Mesendoderm (in vitro differentiated cells): ENCODE data around the gene FBXO36.
"Not testable (repeated sequence)": the region's sequence is repeated elsewhere in the genome, so short reads cannot be mapped to it uniquely, and the experiment has no call there.

ENCODE experiments used
- DNase-seq: peaks from one replicate; pipeline ENCODE4 v3.0.0; 2013
- H2AK5ac ChIP-seq: 2 replicates; pipeline ENCODE4 v1.6.1; 2013; ENCODE audit warnings: low read length, inconsistent platforms
- H2BK120ac ChIP-seq: 2 replicates; pipeline ENCODE4 v1.6.1; 2013; ENCODE audit warnings: low read depth, mild to moderate bottlenecking, low read length, moderate library complexity, mixed read lengths
- H2BK15ac ChIP-seq: replicated peaks from 2 replicates; pipeline ENCODE4 v1.6.1; 2013; ENCODE audit warnings: low read depth, mild to moderate bottlenecking, moderate library complexity
- H2BK5ac ChIP-seq: 2 replicates; pipeline ENCODE4 v1.6.1; 2013; ENCODE audit warnings: low read length, inconsistent platforms
- H3K18ac ChIP-seq: 2 replicates; pipeline ENCODE4 v1.6.1; 2013; ENCODE audit warnings: mild to moderate bottlenecking, low read length, mixed read lengths
- H3K23ac ChIP-seq: one replicate; pipeline ENCODE4 v1.6.1; 2013; ENCODE audit warnings: low read length
- H3K27ac ChIP-seq: 2 replicates; pipeline ENCODE4 v1.5.1; 2013; ENCODE audit warnings: low read depth, mild to moderate bottlenecking, inconsistent platforms, low read length, moderate library complexity
- H3K27me3 ChIP-seq: 2 replicates; pipeline ENCODE4 v1.6.1; 2013; ENCODE audit warnings: low read length, control low read depth, mild to moderate bottlenecking, inconsistent platforms; ENCODE audit not compliant: insufficient read depth, poor library complexity
- H3K36me3 ChIP-seq: 2 replicates; pipeline ENCODE4 v1.6.1; 2013; ENCODE audit warnings: low read length, inconsistent platforms; ENCODE audit not compliant: control insufficient read depth, insufficient read depth
- H3K4ac ChIP-seq: one replicate; pipeline ENCODE4 v1.6.1; 2013; ENCODE audit warnings: low read depth, mild to moderate bottlenecking, low read length, moderate library complexity
- H3K4me1 ChIP-seq: 2 replicates; pipeline ENCODE4 v1.6.1; 2013; ENCODE audit warnings: low read depth, low read length, inconsistent platforms; ENCODE audit not compliant: control insufficient read depth
- H3K4me2 ChIP-seq: 2 replicates; pipeline ENCODE4 v1.6.1; 2013; ENCODE audit warnings: low read length
- H3K4me3 ChIP-seq: 2 replicates; pipeline ENCODE4 v1.5.1; 2013; ENCODE audit warnings: mild to moderate bottlenecking, low read length
- H3K56ac ChIP-seq: one replicate; pipeline ENCODE4 v1.6.1; 2013; ENCODE audit warnings: low read length
- H3K79me1 ChIP-seq: 2 replicates; pipeline ENCODE4 v1.6.1; 2013; ENCODE audit warnings: low read length, inconsistent platforms
- H3K79me2 ChIP-seq: 2 replicates; pipeline ENCODE4 v1.6.1; 2013; ENCODE audit warnings: mild to moderate bottlenecking, low read length; ENCODE audit not compliant: control insufficient read depth, insufficient read depth
- H3K9ac ChIP-seq: 2 replicates; pipeline ENCODE4 v1.6.1; 2013; ENCODE audit warnings: low read length, inconsistent platforms
- H4K5ac ChIP-seq: one replicate; pipeline ENCODE4 v1.6.1; 2013; ENCODE audit warnings: low read length
- H4K8ac ChIP-seq: one replicate; pipeline ENCODE4 v1.6.1; 2013; ENCODE audit warnings: low read depth, mild to moderate bottlenecking, control low read depth, low read length, moderate library complexity
- WGBS: extraction: QIAGEN DNeasy Blood & Tissue Kit; methylation state at CpG from one replicate; pipeline ENCODE4 v1.1.7; 2013; ENCODE audit warnings: low lambda C conversion rate, missing lambda C conversion rate; ENCODE audit not compliant: insufficient coverage; ENCODE audit errors: extremely low coverage; 5-methylcytosine and 5-hydroxymethylcytosine counted together

Gene FBXO36

DNA sequence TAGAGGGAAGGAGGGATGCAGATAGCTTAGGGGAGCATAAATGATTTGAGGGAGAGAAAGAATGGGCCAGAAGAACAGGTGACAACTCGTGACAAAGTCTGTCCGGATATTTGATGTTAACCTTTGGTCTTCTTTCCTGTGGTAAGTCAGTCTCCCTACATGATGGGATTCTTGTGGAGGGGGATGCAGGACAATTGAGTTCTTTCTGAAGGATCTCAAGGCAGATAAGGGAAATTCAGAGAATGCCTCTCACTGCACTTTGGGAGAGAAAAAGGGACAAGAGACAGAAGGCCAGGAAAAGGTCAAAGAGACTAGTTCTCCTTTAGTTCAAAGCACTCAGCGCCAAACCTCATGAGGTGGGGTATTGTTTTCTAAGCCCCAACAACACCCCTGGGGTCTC lies 34.2 kb downstream of the FBXO36 start:
- WGBS = no CpG with 5 or more reads among the region's 3 CpGs
- no peaks in the 10 kb centered on the region for H3K79me2 ChIP-seq
- H3K18ac ChIP-seq = no peak overlapping the region
- no peak overlapping the region for H2AK5ac ChIP-seq
- no peak overlapping the region for H3K4me2 ChIP-seq
- H2BK5ac ChIP-seq = no peak overlapping the region
- peaks cover 4% of the 10 kb centered on the region for H3K4me1 ChIP-seq
- H3K27ac ChIP-seq = peak overlapping the region; percentile 51
- no peaks in the 10 kb centered on the region for H3K36me3 ChIP-seq
- no peaks in the 10 kb centered on the region for H3K79me1 ChIP-seq
- no peak overlapping the region for H3K23ac ChIP-seq
- H4K8ac ChIP-seq = no peak overlapping the region
- no peak overlapping the region for H3K56ac ChIP-seq
- H3K9ac ChIP-seq = no peak overlapping the region
- H2BK15ac ChIP-seq = no peak overlapping the region
- H3K4ac ChIP-seq = no peak overlapping the region
- no peak overlapping the region for H4K5ac ChIP-seq
- no peaks in the 10 kb centered on the region for H3K27me3 ChIP-seq
- H3K4me3 ChIP-seq = no peak overlapping the region
- H2BK120ac ChIP-seq = no peak overlapping the region
- peak; percentile 66 for DNase-seq

DNA sequence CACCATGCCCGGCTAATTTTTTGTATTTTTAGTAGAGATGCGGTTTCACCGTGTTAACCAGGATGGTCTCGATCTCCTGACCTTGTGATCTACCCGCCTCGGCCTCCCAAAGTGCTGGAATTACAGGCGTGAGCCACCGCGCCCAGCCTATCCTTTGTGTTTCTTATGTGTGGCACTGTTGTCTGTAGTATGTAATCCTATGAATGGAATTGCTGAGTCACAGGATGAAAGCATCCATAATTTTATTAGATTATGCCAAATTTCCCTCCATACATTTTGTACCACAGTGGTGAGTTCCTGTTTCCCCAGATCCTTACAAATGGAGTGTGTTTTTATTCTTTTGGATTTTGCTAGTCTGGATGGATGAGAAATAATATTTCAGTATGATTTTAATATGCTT lies 41.3 kb downstream of the FBXO36 start:
- H2BK120ac ChIP-seq = not testable (repeated sequence)
- no CpG with 5 or more reads among the region's 9 CpGs for WGBS

DNA sequence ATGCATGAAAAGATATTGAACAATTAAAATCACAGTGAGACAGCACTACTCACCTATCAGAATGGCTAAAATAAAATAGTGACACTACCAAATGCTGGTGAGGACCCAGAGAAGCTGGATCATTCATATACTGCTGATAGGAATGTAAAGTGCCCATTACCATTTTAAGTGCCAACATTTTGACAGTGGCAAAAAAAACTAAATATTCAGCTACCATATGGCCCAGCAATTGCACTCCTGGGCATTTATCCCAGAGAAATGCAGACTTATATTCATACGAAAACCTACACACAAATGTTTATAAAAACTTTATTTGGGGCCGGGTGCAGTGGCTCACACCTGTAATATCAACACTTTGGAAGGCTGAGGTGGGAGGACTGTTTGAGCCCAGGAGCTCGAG lies 47.6 kb downstream of the FBXO36 start:
- H2BK15ac ChIP-seq = no peak overlapping the region
- no peaks in the 10 kb centered on the region for H3K79me1 ChIP-seq
- H3K36me3 ChIP-seq = no peaks in the 10 kb centered on the region
- H3K27me3 ChIP-seq = no peaks in the 10 kb centered on the region
- no peak overlapping the region for H3K4ac ChIP-seq
- no peak overlapping the region for H3K9ac ChIP-seq
- H4K8ac ChIP-seq = no peak overlapping the region
- H3K23ac ChIP-seq = no peak overlapping the region
- no peak overlapping the region for H3K27ac ChIP-seq
- H2BK120ac ChIP-seq = no peak overlapping the region
- no peaks in the 10 kb centered on the region for H3K4me1 ChIP-seq
- peak overlapping the region; percentile 18 for H3K18ac ChIP-seq
- no peaks in the 10 kb centered on the region for H3K79me2 ChIP-seq
- WGBS = no CpG with 5 or more reads among the region's 3 CpGs
- no peak overlapping the region for H3K4me2 ChIP-seq
- H2AK5ac ChIP-seq = no peak overlapping the region
- H4K5ac ChIP-seq = no peak overlapping the region
- no peak for DNase-seq
- H2BK5ac ChIP-seq = no peak overlapping the region
- H3K56ac ChIP-seq = no peak overlapping the region
- H3K4me3 ChIP-seq = no peak overlapping the region

More for the DNA sequence above, 41.3 kb downstream of the FBXO36 start:
- H4K8ac ChIP-seq, H3K23ac ChIP-seq, H3K4ac ChIP-seq, H3K4me3 ChIP-seq, H3K79me1 ChIP-seq, H3K56ac ChIP-seq, H3K4me2 ChIP-seq, H3K79me2 ChIP-seq, H3K18ac ChIP-seq, H3K36me3 ChIP-seq, H2AK5ac ChIP-seq, H3K27ac ChIP-seq, DNase-seq, H4K5ac ChIP-seq, H2BK5ac ChIP-seq, H3K9ac ChIP-seq, H3K4me1 ChIP-seq, H2BK15ac ChIP-seq, H3K27me3 ChIP-seq: not testable (repeated sequence)

DNA sequence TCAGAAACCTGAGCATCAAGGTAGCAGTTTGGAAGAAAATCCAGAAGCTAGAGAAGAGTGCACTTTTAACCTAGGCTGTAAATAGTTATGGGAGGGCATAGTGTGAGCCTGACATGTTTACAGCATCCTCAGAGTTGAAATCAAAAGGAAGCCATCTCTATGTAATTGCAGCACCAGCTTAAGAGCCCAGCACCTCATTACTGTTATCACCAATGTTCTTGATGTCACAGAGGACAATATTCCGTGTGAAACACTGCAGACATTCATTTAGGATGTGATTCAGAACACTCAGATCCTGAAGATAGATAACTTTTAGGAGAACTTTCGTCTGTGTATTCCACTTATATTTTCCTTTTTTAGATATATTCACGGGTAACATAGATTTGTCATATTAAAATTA lies 48.1 kb downstream of the FBXO36 start:
- no peak overlapping the region for H3K4me2 ChIP-seq
- no peaks in the 10 kb centered on the region for H3K79me2 ChIP-seq
- no peak overlapping the region for H3K27ac ChIP-seq
- H3K9ac ChIP-seq = no peak overlapping the region
- no peaks in the 10 kb centered on the region for H3K36me3 ChIP-seq
- H3K27me3 ChIP-seq = no peaks in the 10 kb centered on the region
- no peak overlapping the region for H2BK120ac ChIP-seq
- no peak overlapping the region for H3K4ac ChIP-seq
- H3K4me1 ChIP-seq = no peaks in the 10 kb centered on the region
- peak; percentile 69 for DNase-seq
- H3K23ac ChIP-seq = no peak overlapping the region
- no peak overlapping the region for H4K8ac ChIP-seq
- no peak overlapping the region for H2BK15ac ChIP-seq
- H3K56ac ChIP-seq = no peak overlapping the region
- no peak overlapping the region for H2AK5ac ChIP-seq
- H2BK5ac ChIP-seq = no peak overlapping the region
- no peaks in the 10 kb centered on the region for H3K79me1 ChIP-seq
- no peak overlapping the region for H3K4me3 ChIP-seq
- no CpG with 5 or more reads among the region's 3 CpGs for WGBS
- H4K5ac ChIP-seq = no peak overlapping the region
- H3K18ac ChIP-seq = no peak overlapping the region

DNA sequence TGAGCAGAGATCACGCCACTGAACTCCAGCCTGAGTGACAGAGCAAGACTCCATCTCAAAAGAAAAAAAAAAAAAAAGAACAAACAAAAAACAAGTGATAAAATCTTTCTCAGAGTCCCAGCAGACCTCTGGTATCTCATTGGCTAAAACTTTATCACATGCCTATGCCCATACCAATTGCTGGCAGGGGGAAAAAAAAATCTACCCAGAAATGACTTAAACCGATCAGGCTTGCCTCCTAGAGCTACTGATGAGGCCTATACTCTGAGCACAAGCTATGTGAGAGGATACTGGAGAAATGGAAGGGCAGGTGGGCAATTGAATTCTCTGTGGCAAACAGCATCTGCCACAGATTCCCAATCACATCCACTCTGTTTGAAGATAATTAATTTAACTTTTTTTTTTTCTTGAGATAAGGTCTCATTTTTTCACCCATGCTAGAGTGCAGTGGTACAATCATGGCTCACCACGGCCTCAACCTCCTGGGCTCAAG lies 49.0 kb downstream of the FBXO36 start:
- Histone ChIP-seq H2BK15ac (no peak overlapping the region), H3K4ac (no peak overlapping the region), H3K4me2 (no peak overlapping the region), H3K79me1 (no peaks in the 10 kb centered on the region), H3K27ac (no peak overlapping the region), H3K56ac (no peak overlapping the region), H3K23ac (no peak overlapping the region), H2BK5ac (no peak overlapping the region), H2AK5ac (no peak overlapping the region), H4K8ac (peak overlapping the region; percentile 39), H3K79me2 (no peaks in the 10 kb centered on the region), H3K36me3 (no peaks in the 10 kb centered on the region), H3K4me1 (no peaks in the 10 kb centered on the region), H3K27me3 (no peaks in the 10 kb centered on the region), H3K4me3 (no peak overlapping the region), H3K18ac (no peak overlapping the region), H4K5ac (no peak overlapping the region), H3K9ac (no peak overlapping the region), H2BK120ac (no peak overlapping the region)
- peak; percentile 44 for DNase-seq
- WGBS = no CpG with 5 or more reads among the region's 3 CpGs

DNA sequence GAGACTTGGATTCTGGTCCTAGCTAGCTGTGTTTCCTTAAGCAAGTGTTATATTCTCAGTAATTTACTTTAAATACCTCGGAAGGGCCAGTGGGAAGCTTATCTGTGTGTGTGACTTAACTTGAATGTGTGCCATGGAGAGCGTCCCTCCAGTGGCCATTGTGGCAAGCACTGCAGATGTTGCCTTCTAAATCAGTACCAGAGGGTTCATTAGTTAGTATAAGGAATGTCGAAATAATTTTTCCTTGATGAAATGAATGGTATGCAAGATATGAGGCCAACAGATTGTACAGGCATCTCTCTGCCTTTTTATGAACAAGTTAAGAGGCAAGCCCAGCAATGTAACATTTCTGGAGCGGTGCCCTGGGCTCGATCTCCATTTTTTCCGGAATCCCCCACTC lies 52.0 kb downstream of the FBXO36 start:
- Histone ChIP-seq H3K4ac (no peak overlapping the region), H3K18ac (no peak overlapping the region), H3K4me3 (no peak overlapping the region), H3K4me2 (no peak overlapping the region), H2BK120ac (no peak overlapping the region), H3K23ac (no peak overlapping the region), H2BK15ac (no peak overlapping the region), H3K56ac (no peak overlapping the region), H3K79me1 (no peaks in the 10 kb centered on the region), H4K8ac (no peak overlapping the region), H2BK5ac (no peak overlapping the region), H3K27me3 (no peaks in the 10 kb centered on the region), H3K27ac (no peak overlapping the region), H3K9ac (no peak overlapping the region), H3K36me3 (no peaks in the 10 kb centered on the region), H3K4me1 (no peaks in the 10 kb centered on the region), H2AK5ac (no peak overlapping the region), H4K5ac (no peak overlapping the region), H3K79me2 (no peaks in the 10 kb centered on the region)
- peak; percentile 55 for DNase-seq
- WGBS = no CpG with 5 or more reads among the region's 6 CpGs
